ENCODE results near the gene PAOX.
A peak's percentile ranks its signal among the peaks of the same experiment; 100 is the strongest.
"Not testable (repeated sequence)": the region's sequence is repeated elsewhere in the genome, so short reads cannot be mapped to it uniquely, and the experiment has no call there.

PAOX gene

DNA sequence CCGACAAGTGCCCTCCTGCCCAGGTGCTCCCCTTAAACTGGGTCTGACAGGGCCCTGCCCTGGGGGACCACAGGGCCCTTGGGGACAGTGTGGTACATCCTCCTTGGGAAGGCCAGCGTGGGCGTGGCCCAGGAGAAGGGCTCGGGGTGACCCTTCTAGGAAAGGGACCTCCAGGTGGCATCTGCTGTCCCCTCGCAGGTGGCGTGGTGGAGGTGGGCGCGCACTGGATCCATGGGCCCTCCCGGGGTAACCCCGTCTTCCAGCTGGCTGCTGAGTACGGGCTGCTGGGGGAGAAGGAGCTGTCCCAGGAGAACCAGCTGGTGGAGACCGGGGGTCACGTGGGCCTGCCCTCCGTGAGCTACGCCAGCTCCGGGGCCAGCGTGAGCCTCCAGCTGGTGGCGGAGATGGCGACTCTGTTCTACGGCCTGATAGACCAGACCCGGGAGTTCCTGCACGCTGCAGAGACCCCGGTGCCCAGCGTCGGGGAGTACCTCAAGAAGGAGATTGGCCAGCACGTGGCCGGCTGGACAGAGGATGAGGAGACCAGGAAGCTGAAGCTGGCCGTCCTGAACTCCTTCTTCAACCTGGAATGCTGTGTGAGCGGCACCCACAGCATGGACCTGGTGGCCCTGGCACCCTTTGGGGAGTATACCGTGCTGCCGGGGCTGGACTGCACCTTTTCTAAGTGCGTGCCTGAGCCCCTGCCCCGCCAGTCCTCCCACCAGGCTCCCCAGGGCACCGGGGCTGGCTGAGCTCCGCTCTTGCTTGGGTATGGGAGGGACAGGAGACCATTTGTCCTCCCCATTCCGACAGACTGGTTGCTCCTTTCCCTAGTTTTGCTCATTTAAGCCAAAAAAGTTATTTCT lies 972 bp downstream of the PAOX start:
- FAIRE-seq (no peak), DNase-seq (ENCODE audit: insufficient read length, low spot score) (no peak)
- TF ChIP-seq POLR2A (IDR thresholded peaks at IDR 0.05; ENCODE audit: low read depth, low read length) (no peak), SPI1 (IDR thresholded peaks at IDR 0.05; ENCODE audit: low read depth, low read length) (no peak), POLR2AphosphoS5 (IDR thresholded peaks at IDR 0.05; ENCODE audit: low read depth, low read length) (no peak), PAX5 (IDR thresholded peaks at IDR 0.05; ENCODE audit: insufficient read depth, low read length, severe bottlenecking) (no peak), POU2F2 (IDR thresholded peaks at IDR 0.05; ENCODE audit: low read depth, low read length) (no peak), TAF1 (IDR thresholded peaks at IDR 0.05; ENCODE audit: low read depth, low read length) (no peak)

DNA sequence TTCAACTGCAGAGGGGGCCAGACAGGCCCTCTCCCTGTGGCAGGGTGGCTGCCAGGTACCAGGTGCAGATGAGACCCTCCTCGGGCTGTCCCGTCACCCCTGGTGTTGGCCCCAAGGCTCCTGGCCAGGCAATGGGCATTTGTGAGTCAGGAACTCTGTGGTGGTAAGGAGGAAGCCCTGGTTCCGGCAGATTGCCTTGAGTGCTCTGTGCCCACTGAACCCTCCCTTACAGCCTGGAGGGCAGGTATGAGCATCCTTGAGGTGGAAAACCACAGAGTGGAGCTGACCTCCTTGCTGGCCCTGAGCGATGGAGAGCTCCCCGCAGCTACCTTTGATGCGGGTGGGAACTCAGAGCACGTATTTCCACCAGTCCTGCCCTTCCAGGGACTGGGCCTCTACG lies 2.0 kb downstream of the PAOX start:
- TF ChIP-seq POLR2A (IDR thresholded peaks at IDR 0.05; ENCODE audit: low read depth, low read length) (no peak), POU2F2 (IDR thresholded peaks at IDR 0.05; ENCODE audit: low read depth, low read length) (no peak), PAX5 (IDR thresholded peaks at IDR 0.05; ENCODE audit: insufficient read depth, low read length, severe bottlenecking) (no peak), POLR2AphosphoS5 (IDR thresholded peaks at IDR 0.05; ENCODE audit: low read depth, low read length) (no peak)
- DNase-seq (ENCODE audit: insufficient read length, low spot score) (no peak), FAIRE-seq (no peak)

- DNase-seq (ENCODE audit: insufficient read length, low spot score) = no peak
- no peak for FAIRE-seq
- no peak for TF ChIP-seq SPI1 (IDR thresholded peaks at IDR 0.05; ENCODE audit: low read depth, low read length)
- no peak for TF ChIP-seq POU2F2 (IDR thresholded peaks at IDR 0.05; ENCODE audit: low read depth, low read length)
- TF ChIP-seq POLR2A (IDR thresholded peaks at IDR 0.05; ENCODE audit: low read depth, low read length) = no peak
- no peak for TF ChIP-seq TAF1 (IDR thresholded peaks at IDR 0.05; ENCODE audit: low read depth, low read length)
- no peak for TF ChIP-seq PAX5 (IDR thresholded peaks at IDR 0.05; ENCODE audit: insufficient read depth, low read length, severe bottlenecking)
- TF ChIP-seq POLR2AphosphoS5 (IDR thresholded peaks at IDR 0.05; ENCODE audit: low read depth, low read length) = no peak
Measured at GRCh38 chr10:133383551-133383950, 4.5 kb downstream of the PAOX start.

GRCh38 chr10:133384071-133384470 lies 5.0 kb downstream of the PAOX start:
- TF ChIP-seq POLR2A (IDR thresholded peaks at IDR 0.05; ENCODE audit: low read depth, low read length) = no peak
- no peak for TF ChIP-seq POLR2AphosphoS5 (IDR thresholded peaks at IDR 0.05; ENCODE audit: low read depth, low read length)
- TF ChIP-seq TAF1 (IDR thresholded peaks at IDR 0.05; ENCODE audit: low read depth, low read length) = no peak
- no peak for TF ChIP-seq PAX5 (IDR thresholded peaks at IDR 0.05; ENCODE audit: insufficient read depth, low read length, severe bottlenecking)
- no peak for TF ChIP-seq POU2F2 (IDR thresholded peaks at IDR 0.05; ENCODE audit: low read depth, low read length)
- no peak for TF ChIP-seq SPI1 (IDR thresholded peaks at IDR 0.05; ENCODE audit: low read depth, low read length)
- DNase-seq (ENCODE audit: insufficient read length, low spot score) = no peak
- FAIRE-seq = no peak

DNA sequence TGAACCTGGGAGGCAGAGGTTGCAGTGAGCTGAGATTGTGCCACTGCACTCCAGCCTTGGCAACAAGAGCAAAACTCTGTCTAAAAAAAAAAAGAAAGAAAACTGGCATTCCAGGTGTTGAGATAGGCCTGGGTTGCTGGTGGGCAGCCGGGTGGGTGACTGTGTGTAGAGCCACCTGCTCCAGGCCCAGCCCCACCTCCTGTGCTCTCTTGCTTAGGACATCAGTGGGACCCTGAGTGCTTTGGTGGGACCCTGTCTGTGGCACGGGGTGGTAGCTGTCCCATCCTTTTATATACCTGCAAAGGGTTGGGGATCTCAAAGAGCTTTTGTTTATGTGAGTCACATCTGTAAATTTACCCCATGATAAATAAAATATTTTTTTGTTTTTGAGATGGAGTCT lies 6.2 kb downstream of the PAOX start:
- TF ChIP-seq POLR2A (IDR thresholded peaks at IDR 0.05; ENCODE audit: low read depth, low read length) = no peak
- TF ChIP-seq SPI1 (IDR thresholded peaks at IDR 0.05; ENCODE audit: low read depth, low read length) = no peak
- no peak for TF ChIP-seq TAF1 (IDR thresholded peaks at IDR 0.05; ENCODE audit: low read depth, low read length)
- no peak for TF ChIP-seq POLR2AphosphoS5 (IDR thresholded peaks at IDR 0.05; ENCODE audit: low read depth, low read length)
- no peak for TF ChIP-seq PAX5 (IDR thresholded peaks at IDR 0.05; ENCODE audit: insufficient read depth, low read length, severe bottlenecking)
- TF ChIP-seq POU2F2 (IDR thresholded peaks at IDR 0.05; ENCODE audit: low read depth, low read length) = no peak
- FAIRE-seq = no peak

GRCh38 chr10:133386951-133387350 lies 7.9 kb downstream of the PAOX start:
- not testable (repeated sequence) for DNase-seq (ENCODE audit: insufficient read length, low spot score); FAIRE-seq

More for the DNA sequence above, 6.2 kb downstream of the PAOX start:
- DNase-seq (ENCODE audit: insufficient read length, low spot score) = no peak

- TF ChIP-seq POLR2A (IDR thresholded peaks at IDR 0.05; ENCODE audit: low read depth, low read length) (no peak), TAF1 (IDR thresholded peaks at IDR 0.05; ENCODE audit: low read depth, low read length) (no peak), POLR2AphosphoS5 (IDR thresholded peaks at IDR 0.05; ENCODE audit: low read depth, low read length) (no peak), SPI1 (IDR thresholded peaks at IDR 0.05; ENCODE audit: low read depth, low read length) (no peak), PAX5 (IDR thresholded peaks at IDR 0.05; ENCODE audit: insufficient read depth, low read length, severe bottlenecking) (no peak), POU2F2 (IDR thresholded peaks at IDR 0.05; ENCODE audit: low read depth, low read length) (no peak)
- FAIRE-seq (no peak), DNase-seq (ENCODE audit: insufficient read length, low spot score) (no peak)
Measured at GRCh38 chr10:133388236-133388972, 9.3 kb downstream of the PAOX start.

GRCh38 chr10:133388973-133389818 lies 10.1 kb downstream of the PAOX start:
- TF ChIP-seq TAF1 (IDR thresholded peaks at IDR 0.05; ENCODE audit: low read depth, low read length) (no peak), SPI1 (IDR thresholded peaks at IDR 0.05; ENCODE audit: low read depth, low read length) (peak; percentile 94), POU2F2 (IDR thresholded peaks at IDR 0.05; ENCODE audit: low read depth, low read length) (no peak; the same call in 1 of the 2 replicates), PAX5 (IDR thresholded peaks at IDR 0.05; ENCODE audit: insufficient read depth, low read length, severe bottlenecking) (no peak), POLR2A (IDR thresholded peaks at IDR 0.05; ENCODE audit: low read depth, low read length) (peak; percentile 58), POLR2AphosphoS5 (IDR thresholded peaks at IDR 0.05; ENCODE audit: low read depth, low read length) (peak; percentile 64)
- FAIRE-seq (peak; percentile 98), DNase-seq (ENCODE audit: insufficient read length, low spot score) (peak; percentile 75)
